Renal cortex interstitium (tissue), 15 donors: ENCODE data around the gene TIMM10B. TPM values are rescaled to one million over a fixed set of nuclear protein-coding genes. Genes with fewer than 3 reads are reported as not detected.
A peak's percentile ranks its signal among the peaks of the same experiment; 100 is the strongest.

ENCODE experiments used
- DNase-seq, 11 donors: peaks; one replicate each; pipeline ENCODE4 v3.0.0-alpha.2; 2013; ENCODE audit warnings: low read depth in 9 of 11, low spot score in 4 of 11; ENCODE audit errors: extremely low read depth in 1 of 11
- long read RNA-seq, 16 experiments: transcript quantifications; one replicate each; lab custom pipeline, GENCODE V29; 2026
- polyA plus RNA-seq, 3 donors: library from polyadenylated mRNA; unstranded; fragments of 120-200 nt; gene quantifications; one replicate each; pipeline ENCODE4 v1.2.1, GENCODE V29; 2013; ENCODE audit not compliant: insufficient read length in 3 of 3

TIMM10B gene, protein sequence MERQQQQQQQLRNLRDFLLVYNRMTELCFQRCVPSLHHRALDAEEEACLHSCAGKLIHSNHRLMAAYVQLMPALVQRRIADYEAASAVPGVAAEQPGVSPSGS
- polyA plus RNA-seq, result 10 to 100 TPM; 36.6 to 42.1 (median 39.4) TPM
- long read RNA-seq, donor 1, transcript TIMM10B-201 (3 exons, 2,840 nt), result major isoform, 14 of 14 reads
- long read RNA-seq, donor 1, partial matches to known transcripts, result 0 of 14 reads
- long read RNA-seq, donor 1, other reads (novel, unspliced or antisense), result 0 of 14 reads
- long read RNA-seq, donor 2, transcript TIMM10B-201 (3 exons, 2,840 nt), result major isoform, 23 of 24 reads
- long read RNA-seq, donor 2, partial matches to known transcripts, result 0 of 24 reads
- long read RNA-seq, donor 2, other reads (novel, unspliced or antisense), result 0 of 24 reads
- long read RNA-seq, donor 3, transcript TIMM10B-201 (3 exons, 2,840 nt), result major isoform, 27 of 30 reads
- long read RNA-seq, donor 3, partial matches to known transcripts, result 0 of 30 reads
- long read RNA-seq, donor 3, other reads (novel, unspliced or antisense), result 0 of 30 reads
- long read RNA-seq, donor 4, transcript TIMM10B-201 (3 exons, 2,840 nt), result major isoform, 14 of 15 reads
- long read RNA-seq, donor 4, partial matches to known transcripts, result 0 of 15 reads
- long read RNA-seq, donor 4, other reads (novel, unspliced or antisense), result 0 of 15 reads
- long read RNA-seq, donor 5, result 0 reads
- long read RNA-seq, donor 6, transcript TIMM10B-201 (3 exons, 2,840 nt), result major isoform, 18 of 19 reads
- long read RNA-seq, donor 6, partial matches to known transcripts, result 0 of 19 reads
- long read RNA-seq, donor 6, other reads (novel, unspliced or antisense), result 0 of 19 reads
- long read RNA-seq, donor 7, transcript TIMM10B-201 (3 exons, 2,840 nt), result major isoform, 21 of 23 reads
- long read RNA-seq, donor 7, partial matches to known transcripts, result 0 of 23 reads
- long read RNA-seq, donor 7, other reads (novel, unspliced or antisense), result 0 of 23 reads
- long read RNA-seq, donor 8, transcript TIMM10B-201 (3 exons, 2,840 nt), result major isoform, 36 of 67 reads
- long read RNA-seq, donor 8, partial matches to known transcripts, result 29 of 67 reads
- long read RNA-seq, donor 8, other reads (novel, unspliced or antisense), result 0 of 67 reads
- long read RNA-seq, donor 9, transcript TIMM10B-201 (3 exons, 2,840 nt), result major isoform, 14 of 15 reads
- long read RNA-seq, donor 9, partial matches to known transcripts, result 0 of 15 reads
- long read RNA-seq, donor 9, other reads (novel, unspliced or antisense), result 0 of 15 reads
- long read RNA-seq, donor 10, transcript TIMM10B-201 (3 exons, 2,840 nt), result major isoform, 29 of 31 reads
- long read RNA-seq, donor 10, partial matches to known transcripts, result 0 of 31 reads
- long read RNA-seq, donor 10, other reads (novel, unspliced or antisense), result 0 of 31 reads
- long read RNA-seq, donor 11, transcript TIMM10B-201 (3 exons, 2,840 nt), result major isoform, 17 of 18 reads
- long read RNA-seq, donor 11, partial matches to known transcripts, result 0 of 18 reads
- long read RNA-seq, donor 11, other reads (novel, unspliced or antisense), result 0 of 18 reads
- long read RNA-seq, donor 12, partial matches to known transcripts, result 0 of 4 reads
- long read RNA-seq, donor 12, other reads (novel, unspliced or antisense), result 0 of 4 reads
- long read RNA-seq, donor 13, result 0 reads
- long read RNA-seq, donor 14, transcript TIMM10B-201 (3 exons, 2,840 nt), result major isoform, 18 of 19 reads
- long read RNA-seq, donor 14, partial matches to known transcripts, result 0 of 19 reads
- long read RNA-seq, donor 14, other reads (novel, unspliced or antisense), result 0 of 19 reads
- long read RNA-seq, donor 15, transcript TIMM10B-201 (3 exons, 2,840 nt), result major isoform, 5 of 5 reads
- long read RNA-seq, donor 15, partial matches to known transcripts, result 0 of 5 reads
- long read RNA-seq, donor 15, other reads (novel, unspliced or antisense), result 0 of 5 reads
- long read RNA-seq, donor 16, transcript TIMM10B-201 (3 exons, 2,840 nt), result major isoform, 40 of 43 reads
- long read RNA-seq, donor 16, partial matches to known transcripts, result 0 of 43 reads
- long read RNA-seq, donor 16, other reads (novel, unspliced or antisense), result 0 of 43 reads

DNA sequence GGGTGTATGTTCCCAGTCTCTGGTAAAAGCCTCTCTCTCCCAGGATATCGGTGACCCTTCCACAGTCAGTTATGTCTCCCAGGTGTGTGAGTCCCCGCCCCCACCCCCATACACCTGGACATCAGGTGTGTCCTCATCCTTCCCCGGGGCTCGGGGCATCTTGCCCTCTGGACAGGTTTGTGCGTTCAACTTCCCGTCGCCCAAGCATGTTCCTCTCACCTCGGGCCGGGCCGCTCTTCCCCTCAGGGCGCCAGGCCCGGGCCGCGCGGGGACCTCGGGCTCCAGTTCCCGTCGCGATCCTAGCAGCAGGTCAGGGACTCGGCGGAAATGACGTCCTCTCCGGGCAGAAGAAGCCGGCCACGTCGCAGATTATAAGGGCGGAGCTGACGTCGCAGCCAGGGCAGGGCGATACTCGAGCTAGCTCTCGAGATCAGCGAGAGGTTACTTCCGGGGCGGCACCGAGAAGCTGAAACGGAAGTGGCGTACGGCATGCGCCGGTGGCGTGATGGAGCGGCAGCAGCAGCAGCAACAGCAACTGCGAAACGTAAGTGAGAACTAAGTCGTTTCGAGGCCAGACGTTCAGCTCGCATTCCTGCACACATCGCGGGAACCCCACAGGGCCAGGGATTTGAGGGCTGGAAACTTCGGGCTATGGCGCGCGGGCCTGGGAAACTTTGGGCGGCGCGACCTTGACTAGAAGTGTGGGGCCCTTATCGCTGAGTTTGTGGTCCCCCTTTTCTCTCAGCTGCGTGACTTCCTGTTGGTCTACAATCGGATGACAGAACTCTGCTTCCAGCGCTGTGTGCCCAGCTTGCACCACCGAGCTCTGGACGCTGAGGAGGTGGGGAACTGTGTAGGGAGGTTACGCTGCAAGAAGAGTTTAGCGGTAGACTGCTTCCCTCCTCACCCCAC is at the start of gene TIMM10B, which contains the start of gene ARFIP2:
TIMM10B (plus strand) TSS at position 490 of the 912 bp plus-strand sequence; CDS start at position 506, 16 bp downstream.
ARFIP2 (minus strand) TSS at position 320 of the 912 bp plus-strand sequence. CDS start 910 bp downstream, outside the sequence.
- peak; percentile 92 to 98 (median 97) for DNase-seq

DNA sequence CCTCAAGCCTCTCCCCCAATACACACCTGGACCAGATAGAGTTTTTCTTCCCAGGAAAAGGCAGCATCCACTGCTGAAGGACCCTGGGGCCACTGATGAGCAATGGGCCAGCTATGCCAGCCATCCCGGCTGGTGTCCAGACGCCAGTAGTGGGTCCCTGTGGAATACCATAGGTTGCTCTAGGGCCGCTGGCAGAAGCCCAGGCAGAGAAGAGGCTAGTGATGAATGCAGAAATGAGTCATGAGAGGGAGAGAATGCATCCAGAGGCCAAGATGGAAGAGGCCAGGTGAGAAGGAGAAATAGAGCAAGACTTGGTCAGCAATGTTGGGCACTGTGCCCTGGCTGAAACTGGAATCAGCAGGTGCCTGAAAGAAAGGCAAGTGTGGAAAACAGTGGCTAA is 49.4 kb upstream of the TIMM10B start:
- no peak for DNase-seq

DNA sequence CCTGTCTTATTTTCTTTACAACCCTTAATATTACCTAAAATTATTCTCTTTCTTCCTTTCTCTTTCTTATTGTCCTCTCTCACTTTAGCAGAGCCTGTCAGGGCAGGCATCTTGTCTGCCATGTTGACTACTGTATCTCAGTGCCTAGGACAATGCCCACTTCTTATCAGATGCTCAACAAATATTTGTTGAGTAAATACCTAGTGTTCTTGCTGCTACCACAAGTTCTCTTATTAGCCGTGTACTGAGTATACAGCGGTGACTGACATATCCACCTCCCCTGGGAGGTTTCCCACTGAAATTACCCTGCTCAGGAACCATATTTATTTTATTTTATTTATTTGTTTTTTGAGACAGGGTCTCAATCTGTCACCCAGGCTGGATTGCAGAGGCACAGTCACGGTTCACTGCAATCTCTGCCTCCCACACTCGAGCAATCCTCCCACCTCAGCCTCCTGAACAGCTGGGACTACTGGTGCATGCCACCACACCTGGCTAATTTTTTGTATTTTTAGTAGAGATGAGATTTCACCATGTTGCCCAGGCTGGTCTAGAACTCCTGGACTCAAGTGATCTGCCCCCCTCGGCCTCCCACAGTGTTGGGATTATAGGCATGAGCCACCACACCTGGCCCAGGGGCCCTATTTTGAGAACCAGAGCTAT is 47.2 kb upstream of the TIMM10B start:
- DNase-seq, result no peak

DNA sequence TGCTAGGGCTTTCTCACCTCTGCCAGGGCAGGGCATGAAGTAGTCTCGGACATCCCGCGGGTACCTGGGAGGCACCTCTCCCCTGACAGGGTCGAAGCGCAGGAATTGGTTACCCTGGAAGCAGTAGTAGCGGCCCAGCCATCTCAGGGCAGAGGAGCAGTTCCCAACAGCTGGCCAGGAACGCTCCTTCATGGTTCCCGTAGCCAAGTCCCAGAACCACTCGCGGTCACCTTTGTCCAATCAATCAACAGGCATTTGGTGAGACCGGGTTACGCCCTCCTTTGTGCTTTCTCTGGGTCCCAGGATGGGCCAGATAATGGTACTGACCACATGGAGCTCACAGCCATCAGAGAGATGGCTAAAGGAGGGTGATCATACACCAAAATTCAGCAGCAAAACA is 43.9 kb upstream of the TIMM10B start:
- DNase-seq, result no peak

DNA sequence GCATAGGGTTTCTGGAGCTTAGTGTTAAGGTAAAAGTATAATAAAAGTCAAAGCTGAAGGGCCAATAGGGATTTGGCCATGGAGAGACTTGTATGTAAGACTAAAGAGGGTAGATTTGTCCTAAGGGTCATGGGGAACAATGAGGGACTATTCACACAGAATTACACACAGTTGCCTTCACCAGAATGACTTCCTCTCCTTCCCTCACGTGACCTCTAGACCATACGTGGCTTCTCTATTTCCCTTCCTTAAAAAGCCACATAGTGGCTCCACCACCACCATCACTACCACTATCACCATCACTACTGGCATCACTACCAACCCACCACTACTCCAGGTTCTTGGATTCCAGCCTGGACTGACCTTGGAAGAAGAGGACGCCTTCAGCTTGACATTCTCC is 43.3 kb upstream of the TIMM10B start:
- DNase-seq, result no peak

DNA sequence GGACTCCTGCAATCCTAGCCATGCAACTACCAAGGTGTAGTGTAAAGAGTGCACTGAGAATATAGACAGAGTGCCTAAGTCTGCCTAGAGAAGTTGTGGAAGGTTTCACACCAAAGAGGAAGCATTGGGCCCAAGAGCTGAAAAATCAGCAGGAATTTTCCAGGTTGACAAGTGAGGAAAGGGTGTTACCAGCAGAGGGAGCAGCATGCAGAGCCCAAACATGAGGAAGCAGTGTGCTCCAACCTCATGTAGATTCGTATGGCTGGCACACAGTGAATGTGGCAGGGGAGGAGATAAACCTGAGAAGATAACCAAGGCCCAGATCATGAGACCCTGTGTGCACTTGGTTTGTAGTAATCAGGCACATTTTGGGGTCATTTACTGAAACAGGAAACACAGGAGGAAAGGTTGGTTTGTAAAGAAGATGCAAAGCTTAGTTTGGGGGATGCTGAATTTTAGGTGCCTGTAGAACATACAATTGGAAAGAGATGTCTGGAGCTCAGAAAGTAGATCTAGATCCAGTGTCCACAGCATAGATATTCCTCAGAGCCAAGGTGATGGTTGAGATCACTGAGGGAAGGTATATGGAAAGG is 42.2 kb upstream of the TIMM10B start:
- peak in 6 of 11 donors; percentile 19 to 40 (median 24) for DNase-seq

DNA sequence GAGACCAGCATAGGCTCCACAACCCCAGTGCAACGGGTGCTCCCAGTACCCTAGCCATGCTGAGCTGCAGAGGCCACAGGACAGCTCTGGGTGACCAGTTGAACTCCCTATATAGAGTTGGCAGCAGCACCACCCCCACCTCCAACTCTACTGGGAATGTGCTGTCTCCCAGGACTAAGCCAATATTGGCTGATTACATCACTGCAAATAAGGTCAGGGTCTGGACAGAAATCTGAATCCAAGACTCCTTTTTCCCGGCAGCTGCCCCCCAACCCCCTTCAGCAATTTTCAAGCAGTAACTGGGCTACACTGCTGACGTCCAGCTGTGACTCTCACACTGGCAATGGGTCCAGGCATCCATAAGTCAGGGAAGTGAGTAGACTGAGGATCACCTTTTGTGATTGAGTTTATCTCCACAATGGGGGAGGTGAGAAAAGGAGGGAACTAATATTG is 40.4 kb upstream of the TIMM10B start, which contains the start of gene HPX:
HPX (minus strand) TSS at position 82 of the 453 bp plus-strand sequence; CDS start at position 58, 24 bp downstream.
- no peak for DNase-seq

DNA sequence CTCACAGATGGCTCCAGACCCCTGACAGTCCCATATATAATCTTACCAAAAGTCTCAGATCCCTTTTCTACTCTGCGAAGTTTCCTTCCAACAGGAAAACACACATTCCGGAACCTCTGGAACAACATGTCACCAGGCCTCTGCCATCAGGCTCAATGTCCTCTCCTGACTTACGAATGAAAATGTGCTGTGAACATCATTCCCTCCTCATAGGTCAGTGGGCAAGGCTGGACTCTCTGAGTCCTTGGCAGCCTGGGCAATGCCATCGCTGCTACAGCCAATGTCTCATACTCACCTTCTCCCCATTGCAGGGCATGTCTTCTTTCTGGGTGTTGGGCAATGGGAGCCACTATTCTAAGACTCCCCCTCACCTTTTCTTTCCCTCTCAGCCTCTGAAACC is 38.9 kb upstream of the TIMM10B start:
- DNase-seq, result no peak

DNA sequence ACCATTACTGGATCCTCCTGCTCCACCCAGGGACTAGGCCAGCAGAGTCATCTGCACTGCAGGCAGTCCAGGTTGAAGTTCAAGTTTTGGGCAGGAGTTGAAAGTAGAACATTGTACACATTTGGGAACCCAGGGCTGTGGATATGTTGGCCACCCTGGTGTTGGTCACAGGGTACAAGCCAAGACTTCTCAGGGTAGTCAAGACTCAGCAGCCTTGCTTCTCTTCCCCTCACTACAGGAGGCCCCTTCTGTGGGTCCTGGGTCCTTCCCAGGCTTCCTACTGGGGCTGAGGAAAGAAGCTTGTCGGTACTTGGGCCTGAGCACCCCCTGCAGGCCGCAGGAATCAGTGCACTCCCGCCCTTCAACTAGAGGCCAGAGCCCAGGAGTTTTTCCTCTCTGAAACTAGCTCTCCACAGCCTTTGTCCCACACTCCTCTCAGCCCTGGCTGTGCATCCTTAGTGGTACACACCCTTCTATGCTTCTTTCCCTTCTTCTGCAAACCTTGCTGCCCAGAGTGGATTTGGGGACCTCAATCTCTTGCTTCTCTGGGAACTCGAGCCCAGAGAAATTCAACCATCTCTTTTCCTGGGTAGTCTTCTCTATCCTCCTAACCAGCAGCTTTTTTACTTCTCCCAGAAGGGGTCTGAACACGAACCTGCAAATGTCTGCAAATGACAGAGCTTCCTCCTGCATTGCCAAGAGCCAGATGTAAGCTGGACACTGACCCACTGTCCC is 37.9 kb upstream of the TIMM10B start:
- peak in 5 of 11 donors; percentile 13 to 30 (median 24) for DNase-seq

DNA sequence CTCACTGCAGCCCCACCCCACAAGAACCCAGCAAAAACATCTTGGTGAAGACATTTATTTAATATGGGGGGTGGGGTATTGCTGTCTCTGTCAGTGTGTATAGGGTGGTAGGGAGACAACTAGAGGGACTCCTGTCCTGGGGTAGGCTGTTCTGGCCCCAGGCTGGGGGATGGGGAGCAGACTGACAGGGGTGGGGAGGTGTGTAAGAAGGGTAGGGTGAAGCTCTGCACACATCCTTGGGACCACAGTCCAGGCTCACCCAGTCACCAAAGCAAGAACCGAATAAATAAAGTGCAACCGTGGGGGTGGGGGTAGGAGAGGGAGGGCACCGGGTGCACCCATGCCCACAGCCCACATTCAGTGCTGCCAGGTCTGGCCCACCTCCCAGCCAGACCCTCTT is 32.7 kb upstream of the TIMM10B start:
- DNase-seq, result no peak

DNA sequence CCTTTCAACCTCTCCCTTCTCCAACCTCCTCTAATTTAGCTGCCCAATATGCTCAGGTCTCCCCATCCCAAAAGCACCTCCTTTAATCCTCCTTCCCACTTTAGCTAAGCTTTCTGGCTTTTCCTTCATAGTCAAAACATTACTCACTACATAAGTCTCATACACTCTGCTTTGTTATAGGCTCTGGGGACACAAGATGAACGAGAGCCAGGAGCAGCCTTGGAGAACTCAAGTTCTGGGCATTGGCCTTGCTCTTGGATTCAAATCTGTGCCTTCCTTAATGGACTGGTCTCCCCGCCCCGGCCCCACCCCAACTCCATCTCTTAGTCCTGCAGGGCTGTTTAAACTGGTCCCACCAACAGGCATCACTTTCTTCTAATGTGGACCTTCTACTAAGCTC is 29.1 kb upstream of the TIMM10B start:
- DNase-seq, result no peak

DNA sequence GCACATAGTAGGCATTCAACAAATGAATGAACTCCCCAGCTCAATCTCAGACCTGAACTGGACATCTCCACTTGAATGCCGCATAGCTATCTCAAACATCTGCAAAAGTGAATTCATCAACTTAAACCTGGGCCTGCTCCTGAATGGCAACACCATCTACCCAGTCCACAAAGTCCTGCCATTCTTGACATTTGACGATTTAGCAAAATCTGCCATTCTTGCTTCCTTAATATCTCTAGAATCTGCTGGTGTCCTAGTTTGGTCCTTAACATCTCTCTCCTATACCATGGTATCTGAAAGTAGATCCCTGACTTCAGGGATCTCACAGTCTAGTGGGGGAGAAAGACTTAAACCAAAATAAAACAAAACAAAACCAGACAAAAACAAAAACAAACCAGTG is 28.1 kb upstream of the TIMM10B start:
- DNase-seq, result no peak

DNA sequence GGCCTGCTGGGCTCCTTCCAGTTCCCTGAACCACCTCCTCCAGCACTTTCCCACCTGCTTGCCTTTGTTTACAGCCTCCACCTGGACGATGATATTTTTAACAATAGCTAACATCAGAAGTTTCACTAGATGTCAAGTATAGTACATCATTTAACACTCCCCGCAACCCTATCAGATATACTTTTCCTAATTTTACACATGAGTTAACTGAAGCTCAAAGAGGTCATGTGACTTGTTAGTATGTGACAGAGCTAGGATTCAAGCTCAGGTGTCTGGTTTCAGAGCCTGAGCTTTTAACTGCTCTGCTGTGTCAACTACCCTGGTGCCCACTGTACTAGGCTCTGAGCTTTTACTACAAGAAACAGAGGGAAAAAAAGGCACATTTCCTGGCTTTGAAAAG is 26.2 kb upstream of the TIMM10B start:
- DNase-seq, result peak in 2 of 11 donors; percentile 28 to 47

DNA sequence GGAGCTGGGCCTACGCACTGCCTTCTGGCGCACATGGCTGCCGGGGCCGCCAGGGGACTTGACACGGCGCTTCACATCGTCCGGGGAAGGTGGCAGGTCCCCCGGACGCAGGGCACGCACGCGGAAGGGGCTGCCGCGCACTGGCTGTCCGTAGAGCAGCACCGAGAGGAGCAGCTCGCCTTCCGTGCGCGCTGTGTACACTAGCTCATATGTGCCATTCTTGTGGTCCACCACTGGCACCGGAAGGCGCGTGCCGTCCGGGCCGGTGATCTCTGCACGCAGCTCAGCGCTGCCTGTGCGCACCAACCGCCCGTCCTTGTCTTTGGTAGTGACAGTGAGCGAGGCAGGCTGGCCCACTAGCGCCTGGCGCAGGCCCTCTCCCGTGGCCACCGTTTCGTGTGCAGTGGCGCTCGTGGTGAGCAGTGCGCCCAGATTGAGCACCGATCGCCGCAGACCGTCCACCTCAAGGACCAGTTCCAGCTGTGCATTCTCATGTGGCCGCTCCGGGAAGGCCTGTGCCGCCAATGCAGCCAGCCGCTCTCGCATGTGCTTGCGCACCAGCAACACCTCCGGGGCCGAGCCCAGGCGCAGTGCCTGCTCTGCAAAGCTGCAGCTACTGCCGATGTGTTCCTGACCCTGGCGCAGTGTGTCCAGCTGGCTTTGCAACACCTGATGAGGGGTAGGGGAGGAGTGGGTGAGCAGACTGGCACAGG is 24.8 kb upstream of the TIMM10B start:
- DNase-seq, result no peak
